Measurements from ENCODE around the gene MTREX.

The MTREX gene

GRCh38 chr5:55384072-55384471 is 76.3 kb downstream of the MTREX start:
- no peak for DNase-seq (ENCODE audit: low read depth)

GRCh38 chr5:55385227-55385626 is 77.4 kb downstream of the MTREX start:
- no peak for DNase-seq (ENCODE audit: low read depth)

- DNase-seq (ENCODE audit: low read depth), result no peak
Measured at GRCh38 chr5:55385846-55386245, 78.1 kb downstream of the MTREX start.

- DNase-seq (ENCODE audit: low read depth), result no peak
Measured at GRCh38 chr5:55386356-55386755, 78.6 kb downstream of the MTREX start.

- DNase-seq (ENCODE audit: low read depth), result no peak
Measured at GRCh38 chr5:55387865-55388264, 80.1 kb downstream of the MTREX start.

- no peak for DNase-seq (ENCODE audit: low read depth)
Measured at GRCh38 chr5:55391707-55392106, 83.9 kb downstream of the MTREX start.

GRCh38 chr5:55392669-55393068 is 84.9 kb downstream of the MTREX start:
- DNase-seq (ENCODE audit: low read depth), result no peak

GRCh38 chr5:55393501-55394175 is 85.8 kb downstream of the MTREX start:
- DNase-seq (ENCODE audit: low read depth), result no peak

GRCh38 chr5:55402199-55402598 is 94.4 kb downstream of the MTREX start:
- DNase-seq (ENCODE audit: low read depth), result no peak

GRCh38 chr5:55406292-55406691 is 98.5 kb downstream of the MTREX start:
- no peak for DNase-seq (ENCODE audit: low read depth)

GRCh38 chr5:55407059-55407684 is 99.4 kb downstream of the MTREX start:
- DNase-seq (ENCODE audit: low read depth), result no peak

GRCh38 chr5:55407984-55408383 is 100.2 kb downstream of the MTREX start:
- no peak for DNase-seq (ENCODE audit: low read depth)

- no peak for DNase-seq (ENCODE audit: low read depth)
Measured at GRCh38 chr5:55409775-55410174, 102.0 kb downstream of the MTREX start.

GRCh38 chr5:55410845-55411244 is 103.1 kb downstream of the MTREX start:
- no peak for DNase-seq (ENCODE audit: low read depth)

- DNase-seq (ENCODE audit: low read depth), result no peak
Measured at GRCh38 chr5:55411876-55412275, 104.1 kb downstream of the MTREX start.

- DNase-seq (ENCODE audit: low read depth), result no peak
Measured at GRCh38 chr5:55413644-55414043, 105.9 kb downstream of the MTREX start.

- DNase-seq (ENCODE audit: low read depth), result no peak
Measured at GRCh38 chr5:55415071-55415470, 107.3 kb downstream of the MTREX start.

- DNase-seq (ENCODE audit: low read depth), result no peak
Measured at GRCh38 chr5:55416306-55416705, 108.5 kb downstream of the MTREX start.

GRCh38 chr5:55418994-55419968 is 111.5 kb downstream of the MTREX start:
- DNase-seq (ENCODE audit: low read depth), result no peak

GRCh38 chr5:55421074-55421529 is 113.3 kb downstream of the MTREX start:
- no peak for DNase-seq (ENCODE audit: low read depth)

- no peak for DNase-seq (ENCODE audit: low read depth)
Measured at GRCh38 chr5:55426455-55426854, 118.7 kb downstream of the MTREX start.

- DNase-seq (ENCODE audit: low read depth), result no peak
Measured at GRCh38 chr5:55427157-55427556, 119.4 kb downstream of the MTREX start.

- DNase-seq (ENCODE audit: low read depth), result no peak
Measured at GRCh38 chr5:55429221-55429612, 121.4 kb downstream of the MTREX start.

Data from stimulated activated CD8-positive, alpha-beta memory T cell treated with anti-CD3 and anti-CD28 coated beads, Interleukin-15, amount 100 ng/mL, for 24 hours (primary cell).